Astrocyte (in vitro differentiated cells and primary cell): ENCODE results near the gene GSN. TPM values are rescaled to one million over a fixed set of nuclear protein-coding genes. Genes with fewer than 3 reads are reported as not detected.
A peak's percentile ranks its signal among the peaks of the same experiment; 100 is the strongest.

ENCODE experiments used
- DNase-seq: peaks from one replicate; pipeline ENCODE4 v3.0.0-alpha.2; 2010; ENCODE audit warnings: low read depth
- FAIRE-seq: peaks from 2 replicates; lab custom pipeline; 2011; peaks lifted over from hg19 to GRCh38; lab: Jason Lieb, UNC
- H2AFZ ChIP-seq: 2 replicates; pipeline ENCODE4 v1.6.0; 2012; ENCODE audit warnings: low read depth, low read length, inconsistent platforms
- H3K27ac ChIP-seq: 2 replicates; pipeline ENCODE4 v1.5.1; 2011; ENCODE audit warnings: low read depth, low read length, inconsistent platforms
- H3K27me3 ChIP-seq: 2 replicates; pipeline ENCODE4 v1.6.0; 2011; ENCODE audit warnings: low read length, inconsistent platforms; ENCODE audit not compliant: insufficient read depth
- H3K36me3 ChIP-seq: 2 replicates; pipeline ENCODE4 v1.5.1; 2011; ENCODE audit warnings: low read length, inconsistent platforms; ENCODE audit not compliant: insufficient read depth
- H3K4me1 ChIP-seq: 2 replicates; pipeline ENCODE4 v1.5.1; 2011; ENCODE audit warnings: low read length, inconsistent platforms; ENCODE audit not compliant: insufficient read depth
- H3K4me2 ChIP-seq: 2 replicates; pipeline ENCODE4 v1.6.0; 2012; ENCODE audit warnings: low read length, inconsistent platforms
- H3K4me3 ChIP-seq: 2 replicates; pipeline ENCODE4 v1.5.1; 2011; ENCODE audit warnings: low read depth, mild to moderate bottlenecking, low read length, inconsistent platforms; ENCODE audit not compliant: insufficient read depth
- H3K79me2 ChIP-seq: 2 replicates; pipeline ENCODE4 v1.6.0; 2012; ENCODE audit warnings: mild to moderate bottlenecking, low read length, inconsistent platforms; ENCODE audit not compliant: insufficient read depth
- H3K9ac ChIP-seq: 2 replicates; pipeline ENCODE4 v1.6.0; 2012; ENCODE audit warnings: mild to moderate bottlenecking, low read length, inconsistent platforms
- H3K9me3 ChIP-seq: 2 replicates; pipeline ENCODE4 v1.5.1; 2012; ENCODE audit warnings: low read depth, mild to moderate bottlenecking, low read length, inconsistent platforms; ENCODE audit not compliant: insufficient read depth
- H4K20me1 ChIP-seq: 2 replicates; pipeline ENCODE4 v1.6.0; 2012; ENCODE audit warnings: low read length, inconsistent platforms; ENCODE audit not compliant: insufficient read depth
- H3K27ac Mint-ChIP-seq: one replicate; pipeline ENCODE4 v1.8.0; 2021; ENCODE audit warnings: mild to moderate bottlenecking, mixed read lengths; ENCODE audit not compliant: unreplicated experiment
- H3K27me3 Mint-ChIP-seq: one replicate; pipeline ENCODE4 v1.8.0; 2021; ENCODE audit warnings: low read depth, mixed read lengths; ENCODE audit not compliant: unreplicated experiment
- H3K36me3 Mint-ChIP-seq: one replicate; pipeline ENCODE4 v1.8.0; 2021; ENCODE audit warnings: low read depth, mixed read lengths; ENCODE audit not compliant: unreplicated experiment
- H3K4me1 Mint-ChIP-seq: one replicate; pipeline ENCODE4 v1.8.0; 2021; ENCODE audit warnings: low read depth, mixed read lengths; ENCODE audit not compliant: unreplicated experiment
- H3K4me3 Mint-ChIP-seq: one replicate; pipeline ENCODE4 v1.8.0; 2021; ENCODE audit warnings: mild to moderate bottlenecking, moderate library complexity, mixed read lengths; ENCODE audit not compliant: unreplicated experiment
- H3K9me3 Mint-ChIP-seq: one replicate; pipeline ENCODE4 v1.8.0; 2021; ENCODE audit warnings: mild to moderate bottlenecking, mixed read lengths; ENCODE audit not compliant: unreplicated experiment
- EZH2 ChIP-seq: IDR thresholded peaks from 2 replicates; pipeline ENCODE4 v1.6.1; 2012; ENCODE audit warnings: mild to moderate bottlenecking, low read length, inconsistent platforms; ENCODE audit not compliant: insufficient read depth
- total RNA-seq: library from RNA; stranded (reverse); gene quantifications from 2 replicates; pipeline ENCODE4 v1.2.1, GENCODE V29; 2021
- TF ChIP-seq, protein P1 (sequence below): IDR thresholded peaks from 2 replicates; pipeline ENCODE4 v1.5.1; 2011; ENCODE audit warnings: low read depth, mild to moderate bottlenecking, inconsistent platforms, low read length, moderate library complexity; ENCODE audit not compliant: insufficient read depth

GSN gene
- total RNA-seq, 1 donor from 2014 or later = 260 TPM

DNA sequence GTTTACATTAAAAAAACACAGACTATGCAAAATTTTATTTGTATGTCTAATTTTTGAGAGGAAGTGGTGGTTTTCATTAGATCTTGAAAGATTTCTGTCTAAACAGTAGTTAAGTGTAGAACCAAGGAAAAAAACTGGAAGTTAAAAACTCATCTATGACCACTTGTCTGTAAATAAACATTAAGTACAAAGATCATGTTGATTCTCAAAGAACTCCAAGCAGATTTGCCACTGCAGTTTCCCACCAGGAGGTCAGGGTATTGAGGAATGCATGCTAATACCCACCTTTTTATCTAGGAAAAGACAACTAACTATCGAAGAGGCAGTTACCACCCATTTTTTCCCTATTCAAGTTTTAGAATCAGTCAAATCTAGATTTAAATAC lies 100.2 kb downstream of the GSN start:
- no peak for TF ChIP-seq EZH2
- TF ChIP-seq, protein P1, sequence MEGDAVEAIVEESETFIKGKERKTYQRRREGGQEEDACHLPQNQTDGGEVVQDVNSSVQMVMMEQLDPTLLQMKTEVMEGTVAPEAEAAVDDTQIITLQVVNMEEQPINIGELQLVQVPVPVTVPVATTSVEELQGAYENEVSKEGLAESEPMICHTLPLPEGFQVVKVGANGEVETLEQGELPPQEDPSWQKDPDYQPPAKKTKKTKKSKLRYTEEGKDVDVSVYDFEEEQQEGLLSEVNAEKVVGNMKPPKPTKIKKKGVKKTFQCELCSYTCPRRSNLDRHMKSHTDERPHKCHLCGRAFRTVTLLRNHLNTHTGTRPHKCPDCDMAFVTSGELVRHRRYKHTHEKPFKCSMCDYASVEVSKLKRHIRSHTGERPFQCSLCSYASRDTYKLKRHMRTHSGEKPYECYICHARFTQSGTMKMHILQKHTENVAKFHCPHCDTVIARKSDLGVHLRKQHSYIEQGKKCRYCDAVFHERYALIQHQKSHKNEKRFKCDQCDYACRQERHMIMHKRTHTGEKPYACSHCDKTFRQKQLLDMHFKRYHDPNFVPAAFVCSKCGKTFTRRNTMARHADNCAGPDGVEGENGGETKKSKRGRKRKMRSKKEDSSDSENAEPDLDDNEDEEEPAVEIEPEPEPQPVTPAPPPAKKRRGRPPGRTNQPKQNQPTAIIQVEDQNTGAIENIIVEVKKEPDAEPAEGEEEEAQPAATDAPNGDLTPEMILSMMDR = no peak
- Mint-ChIP-seq H3K36me3 (no peaks in the 10 kb centered on the region), H3K9me3 (peaks cover 2% of the 10 kb centered on the region), H3K27me3 (peaks cover 3% of the 10 kb centered on the region), H3K27ac (no peak overlapping the region), H3K4me3 (no peak overlapping the region), H3K4me1 (peaks cover 11% of the 10 kb centered on the region)
- Histone ChIP-seq H3K4me2 (peak overlapping the region; percentile 6), H3K4me3 (no peak overlapping the region), H3K4me1 (peaks cover 9% of the 10 kb centered on the region), H3K79me2 (peaks cover 8% of the 10 kb centered on the region), H3K9ac (no peak overlapping the region), H3K36me3 (no peaks in the 10 kb centered on the region), H2AFZ (no peak overlapping the region), H3K27me3 (no peaks in the 10 kb centered on the region), H3K27ac (no peak overlapping the region), H3K9me3 (no peaks in the 10 kb centered on the region), H4K20me1 (no peaks in the 10 kb centered on the region)
- DNase-seq (no peak), FAIRE-seq (no peak)

DNA sequence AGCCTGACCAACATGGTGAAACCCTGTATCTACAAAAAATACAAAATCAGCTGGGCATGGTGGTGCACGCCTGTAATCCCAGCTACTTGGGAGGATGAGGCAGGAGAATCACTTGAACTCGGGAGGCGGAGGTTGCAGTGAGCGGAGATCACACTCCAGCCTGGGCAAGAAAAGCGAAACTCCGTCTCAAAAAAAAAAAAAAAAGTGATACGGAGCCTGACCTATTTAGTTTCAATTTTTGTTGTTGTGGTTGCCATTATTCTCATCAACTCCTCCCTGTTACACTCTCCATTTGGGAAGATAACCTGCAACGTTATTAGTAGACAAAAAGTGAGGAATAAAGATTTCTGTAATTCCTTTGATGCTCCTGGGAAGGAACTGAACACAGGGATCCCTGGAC lies 100.8 kb downstream of the GSN start:
- peak overlapping the region; percentile 62 for H3K4me3 Mint-ChIP-seq
- Histone ChIP-seq H3K27me3 (no peaks in the 10 kb centered on the region), H3K79me2 (peaks cover 8% of the 10 kb centered on the region), H3K4me2 (peak overlapping the region; percentile 92), H3K4me1 (peaks cover 7% of the 10 kb centered on the region), H4K20me1 (no peaks in the 10 kb centered on the region), H2AFZ (no peak overlapping the region), H3K9me3 (no peaks in the 10 kb centered on the region), H3K27ac (no peak overlapping the region), H3K36me3 (no peaks in the 10 kb centered on the region), H3K4me3 (peak overlapping the region; percentile 73), H3K9ac (peak overlapping the region; percentile 88)
- no peak for DNase-seq
- H3K4me1 Mint-ChIP-seq = peaks cover 10% of the 10 kb centered on the region
- TF ChIP-seq, protein P1 = no peak
- no peak for TF ChIP-seq EZH2
- H3K27me3 Mint-ChIP-seq = peaks cover 3% of the 10 kb centered on the region
- H3K9me3 Mint-ChIP-seq = peaks cover 2% of the 10 kb centered on the region
- H3K36me3 Mint-ChIP-seq = no peaks in the 10 kb centered on the region
- no peak overlapping the region for H3K27ac Mint-ChIP-seq
- no peak for FAIRE-seq

DNA sequence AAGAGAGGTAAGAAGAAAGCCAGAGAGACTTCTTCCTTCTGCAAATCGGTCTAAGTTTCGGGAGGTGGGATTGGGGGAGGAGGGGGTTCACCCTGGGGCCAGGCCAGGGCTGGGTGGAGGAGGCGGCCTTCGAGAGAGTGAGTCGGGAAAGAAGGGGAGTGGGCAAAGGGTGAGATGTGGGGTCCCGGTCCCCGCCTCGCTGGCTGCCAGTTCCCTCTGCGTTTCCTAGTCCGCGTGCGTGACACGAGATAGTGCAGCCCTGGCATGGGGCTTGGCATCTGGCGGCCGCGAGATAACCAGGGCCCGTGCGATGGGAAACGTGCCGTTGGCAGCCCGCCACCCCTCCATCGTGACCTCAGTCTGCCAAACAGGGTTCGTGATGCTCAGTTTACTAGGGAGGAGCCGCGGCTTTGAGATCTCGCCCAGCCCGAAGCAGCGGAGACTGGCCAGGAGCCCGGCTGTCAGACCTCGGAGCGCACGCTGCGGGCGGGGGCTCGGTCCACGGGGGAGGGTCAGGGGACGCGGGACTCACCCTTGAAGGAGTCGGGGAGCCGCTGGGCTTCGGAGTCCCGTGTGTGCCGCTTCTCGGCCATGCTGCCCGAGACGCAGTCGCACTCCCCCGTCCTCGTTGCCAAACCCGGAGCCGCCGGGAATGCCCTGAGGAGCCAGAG lies 101.8 kb downstream of the GSN start, which contains the start of gene STOM:
Gene STOM, minus strand, starts transcription at position 656 of the 671 bp plus-strand sequence. Its CDS starts 63 bp downstream, at position 593.
- peak within 1 kb of the TSS; percentile 26 for H3K27ac Mint-ChIP-seq
- FAIRE-seq (no peak), DNase-seq (peak; percentile 58)

More for the DNA sequence above, 101.8 kb downstream of the GSN start, which contains the start of gene STOM:
- Histone ChIP-seq H3K36me3 (no peaks in the 10 kb centered on the region), H3K9me3 (no peaks in the 10 kb centered on the region), H3K4me2 (peak within 1 kb of the TSS; percentile 92), H3K27me3 (no peaks in the 10 kb centered on the region), H3K4me3 (peak within 1 kb of the TSS; percentile 73), H2AFZ (peak within 1 kb of the TSS; percentile 83), H3K4me1 (peaks cover 7% of the 10 kb centered on the region), H4K20me1 (no peaks in the 10 kb centered on the region), H3K9ac (peak within 1 kb of the TSS; percentile 88), H3K27ac (peak within 1 kb of the TSS; percentile 75), H3K79me2 (peaks cover 6% of the 10 kb centered on the region)
- peaks cover 2% of the 10 kb centered on the region for H3K9me3 Mint-ChIP-seq
- peak within 1 kb of the TSS; percentile 79 for H3K4me3 Mint-ChIP-seq
- H3K27me3 Mint-ChIP-seq = peaks cover 3% of the 10 kb centered on the region
- TF ChIP-seq EZH2 = no peak
- TF ChIP-seq, protein P1 = no peak
- no peaks in the 10 kb centered on the region for H3K36me3 Mint-ChIP-seq
- H3K4me1 Mint-ChIP-seq = peaks cover 10% of the 10 kb centered on the region
